ENCODE results near the gene CAMKMT. TPM values are rescaled to one million over a fixed set of nuclear protein-coding genes. Genes with fewer than 3 reads are reported as not detected.

CAMKMT gene
- 8.7 and 15.0 TPM in 2 replicates for total RNA-seq (ENCODE audit: low replicate concordance)

DNA sequence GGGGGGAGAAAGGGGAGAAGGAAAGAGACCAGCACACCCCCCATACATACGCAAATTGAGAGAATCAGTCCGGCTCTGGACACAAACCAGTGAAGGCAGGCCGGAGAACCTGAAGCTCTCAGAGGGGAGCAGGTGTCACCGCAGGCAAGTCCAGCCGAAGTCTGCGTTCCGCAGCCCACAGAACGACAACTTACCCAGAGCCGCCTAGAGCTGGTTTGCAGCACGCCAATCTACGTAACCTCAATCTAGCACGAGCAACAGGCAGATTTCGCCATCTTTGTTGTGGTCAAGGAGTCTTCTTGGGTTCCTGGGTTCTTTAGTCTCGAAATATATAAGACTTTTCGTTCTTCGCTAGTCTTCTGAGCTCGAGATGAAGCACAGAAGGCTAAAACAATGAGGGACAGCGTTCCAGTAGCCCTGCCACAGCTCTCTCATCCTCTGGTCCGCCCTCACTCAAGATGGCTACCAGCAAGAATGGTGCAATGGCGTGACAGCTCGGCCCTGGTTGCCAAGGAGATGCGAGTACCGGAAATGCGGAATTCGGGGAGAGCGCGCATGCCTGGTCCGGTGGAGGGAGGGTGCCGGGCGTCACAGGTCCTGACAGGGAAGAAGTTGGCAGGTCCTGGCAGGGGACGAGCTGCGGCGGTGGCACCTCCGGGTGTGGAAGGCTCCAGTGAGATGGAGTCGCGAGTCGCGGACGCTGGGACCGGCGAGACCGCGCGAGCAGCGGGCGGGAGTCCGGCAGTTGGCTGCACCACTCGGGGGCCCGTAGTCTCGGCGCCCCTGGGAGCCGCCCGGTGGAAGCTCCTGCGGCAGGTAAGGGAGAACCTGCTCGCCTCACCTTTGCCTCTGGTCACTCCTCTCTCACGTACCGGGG lies at the start of gene CAMKMT, which contains the start of gene PREPL:
Gene CAMKMT, plus strand, starts transcription at position 618 of the 877 bp plus-strand sequence.
Gene PREPL, minus strand, starts transcription at position 165 of the 877 bp plus-strand sequence. CDS start 15,152 bp downstream, outside the sequence.
- peak within 1 kb of the TSS; percentile 79 for H3K4me3 ChIP-seq (ENCODE audit: low read depth, low read length)
- peak; percentile 99 for DNase-seq (ENCODE audit: low read depth)
- TF ChIP-seq, protein P1, sequence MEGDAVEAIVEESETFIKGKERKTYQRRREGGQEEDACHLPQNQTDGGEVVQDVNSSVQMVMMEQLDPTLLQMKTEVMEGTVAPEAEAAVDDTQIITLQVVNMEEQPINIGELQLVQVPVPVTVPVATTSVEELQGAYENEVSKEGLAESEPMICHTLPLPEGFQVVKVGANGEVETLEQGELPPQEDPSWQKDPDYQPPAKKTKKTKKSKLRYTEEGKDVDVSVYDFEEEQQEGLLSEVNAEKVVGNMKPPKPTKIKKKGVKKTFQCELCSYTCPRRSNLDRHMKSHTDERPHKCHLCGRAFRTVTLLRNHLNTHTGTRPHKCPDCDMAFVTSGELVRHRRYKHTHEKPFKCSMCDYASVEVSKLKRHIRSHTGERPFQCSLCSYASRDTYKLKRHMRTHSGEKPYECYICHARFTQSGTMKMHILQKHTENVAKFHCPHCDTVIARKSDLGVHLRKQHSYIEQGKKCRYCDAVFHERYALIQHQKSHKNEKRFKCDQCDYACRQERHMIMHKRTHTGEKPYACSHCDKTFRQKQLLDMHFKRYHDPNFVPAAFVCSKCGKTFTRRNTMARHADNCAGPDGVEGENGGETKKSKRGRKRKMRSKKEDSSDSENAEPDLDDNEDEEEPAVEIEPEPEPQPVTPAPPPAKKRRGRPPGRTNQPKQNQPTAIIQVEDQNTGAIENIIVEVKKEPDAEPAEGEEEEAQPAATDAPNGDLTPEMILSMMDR (IDR thresholded peaks at IDR 0.05; ENCODE audit: insufficient read depth, low read length), result no peak

DNA sequence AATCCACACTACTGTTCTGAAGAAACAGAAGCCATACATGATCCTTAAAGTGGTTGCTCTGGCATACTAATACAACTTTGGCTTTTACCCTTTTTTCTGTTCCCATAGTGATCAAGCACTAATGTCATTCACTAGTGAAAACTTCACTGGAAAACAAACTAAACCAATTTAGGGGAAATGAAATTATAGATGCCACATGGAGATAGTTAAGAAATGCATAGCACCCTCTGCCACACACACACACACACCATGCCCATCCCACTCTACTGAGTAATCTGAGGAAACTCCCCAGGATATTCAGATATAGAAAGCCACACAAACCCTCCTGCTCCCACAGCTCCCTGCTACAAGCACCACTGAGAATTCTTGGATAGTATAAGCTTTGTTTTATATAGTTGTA lies 47.4 kb upstream of the CAMKMT start:
- H3K4me3 ChIP-seq (ENCODE audit: low read depth, low read length), result no peak overlapping the region
- TF ChIP-seq, protein P1 (IDR thresholded peaks at IDR 0.05; ENCODE audit: insufficient read depth, low read length), result no peak
- DNase-seq (ENCODE audit: low read depth), result no peak

DNA sequence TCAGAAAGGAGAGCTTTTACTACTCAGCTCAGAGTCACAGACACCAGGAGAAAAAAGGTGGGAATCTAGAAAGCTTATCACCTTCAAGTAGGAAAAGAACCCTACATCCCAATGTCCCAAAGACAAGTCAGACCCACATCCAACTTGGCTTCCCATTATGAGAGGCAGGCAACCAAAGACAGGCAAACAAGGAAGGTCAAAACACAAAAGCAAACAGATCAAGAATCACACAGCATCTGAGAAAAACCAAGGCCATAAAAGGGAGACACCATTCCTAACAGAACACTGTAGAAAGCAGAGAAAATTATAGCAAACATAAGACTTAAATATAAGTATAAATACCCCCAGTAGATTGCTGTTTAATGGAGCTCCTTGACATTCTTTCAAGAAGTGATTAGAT lies 45.8 kb upstream of the CAMKMT start:
- H3K4me3 ChIP-seq (ENCODE audit: low read depth, low read length), result no peak overlapping the region
- DNase-seq (ENCODE audit: low read depth), result no peak
- TF ChIP-seq, protein P1 (IDR thresholded peaks at IDR 0.05; ENCODE audit: insufficient read depth, low read length), result no peak

DNA sequence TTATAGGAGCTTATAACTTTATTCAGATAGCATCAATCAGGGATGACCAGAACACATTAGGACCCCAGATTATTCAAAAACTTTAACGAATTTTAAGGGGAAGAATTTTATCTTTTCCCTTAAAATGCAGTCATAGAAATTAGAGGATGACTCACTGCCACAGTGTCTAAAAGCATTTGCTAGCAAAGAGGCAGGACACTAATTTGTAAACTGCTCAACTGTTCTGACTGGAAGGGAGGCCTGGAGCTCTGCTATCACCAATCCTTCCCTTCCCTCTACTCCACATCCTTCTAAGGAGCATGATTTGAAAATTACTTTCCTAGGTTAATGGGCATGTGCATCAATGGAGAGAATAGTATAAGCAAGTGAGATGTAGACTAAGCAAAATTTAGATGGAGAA lies 40.9 kb upstream of the CAMKMT start:
- no peak overlapping the region for H3K4me3 ChIP-seq (ENCODE audit: low read depth, low read length)
- DNase-seq (ENCODE audit: low read depth), result no peak
- TF ChIP-seq, protein P1 (IDR thresholded peaks at IDR 0.05; ENCODE audit: insufficient read depth, low read length), result no peak

DNA sequence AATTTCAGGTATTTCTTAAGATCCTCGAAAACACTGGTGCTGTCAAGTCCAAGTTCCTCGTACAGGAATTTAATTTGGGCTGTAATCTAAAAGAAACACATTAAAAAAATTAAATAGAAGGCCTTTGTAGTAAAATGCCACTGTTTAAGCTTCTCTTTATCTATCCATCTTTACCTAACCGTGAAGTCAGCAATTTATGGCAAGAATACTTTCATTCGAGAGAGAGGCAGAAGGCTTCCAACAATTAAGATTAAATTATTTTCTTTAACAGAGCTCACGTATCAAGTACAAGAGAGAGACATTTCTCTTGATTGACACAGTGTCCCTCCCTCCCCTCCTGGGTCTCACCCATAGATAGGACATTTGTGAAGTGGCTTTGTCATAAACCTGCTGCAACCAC lies 40.4 kb upstream of the CAMKMT start:
- TF ChIP-seq, protein P1 (IDR thresholded peaks at IDR 0.05; ENCODE audit: insufficient read depth, low read length), result no peak
- no peak overlapping the region for H3K4me3 ChIP-seq (ENCODE audit: low read depth, low read length)
- DNase-seq (ENCODE audit: low read depth), result no peak

DNA sequence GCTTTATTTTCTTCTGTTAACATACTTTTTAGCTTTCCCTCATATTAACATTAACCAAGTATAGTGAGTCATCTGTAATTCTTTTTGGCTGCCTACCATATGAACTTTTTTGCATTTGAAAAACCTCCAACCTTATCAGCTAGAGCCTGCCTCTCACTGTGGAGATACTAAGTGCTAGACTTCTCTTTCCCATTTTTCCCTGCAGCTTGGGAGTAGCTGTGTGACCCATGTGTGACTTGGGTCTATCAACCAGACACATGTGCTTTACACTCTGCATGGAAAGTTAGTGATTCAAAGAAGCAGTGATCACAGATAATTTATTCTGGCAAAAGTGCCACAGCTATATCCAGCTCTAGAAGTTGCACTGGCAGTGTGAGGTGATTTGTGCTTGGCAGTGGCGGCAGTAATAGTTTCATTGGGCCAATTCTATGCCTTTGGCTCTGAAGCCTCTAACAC lies 36.7 kb upstream of the CAMKMT start:
- no peak overlapping the region for H3K4me3 ChIP-seq (ENCODE audit: low read depth, low read length)
- TF ChIP-seq, protein P1 (IDR thresholded peaks at IDR 0.05; ENCODE audit: insufficient read depth, low read length), result no peak
- peak; percentile 83 for DNase-seq (ENCODE audit: low read depth)

All from fibroblast of the aortic adventitia (primary cell).